22Rv1 (cell line): ENCODE measurements around the gene FBXO17.

Experiments
- H3K27ac ChIP-seq: fragments of 450-650 bp; 2 replicates; pipeline ENCODE4 v1.5.1; 2017
- ZFX ChIP-seq: fragments of 450-650 bp; IDR thresholded peaks from 2 replicates; pipeline ENCODE4 v1.6.1; 2017; ENCODE audit warnings: antibody characterized with exemption, borderline replicate concordance
- TF ChIP-seq, protein P1 (sequence below): fragments of 450-650 bp; IDR thresholded peaks from 2 replicates; pipeline ENCODE4 v1.5.1; 2017; ENCODE audit warnings: mild to moderate bottlenecking

Gene FBXO17

GRCh38 chr19:38917516-38917915, 58.0 kb downstream of the FBXO17 start:
- TF ChIP-seq ZFX = no peak
- TF ChIP-seq, protein P1, sequence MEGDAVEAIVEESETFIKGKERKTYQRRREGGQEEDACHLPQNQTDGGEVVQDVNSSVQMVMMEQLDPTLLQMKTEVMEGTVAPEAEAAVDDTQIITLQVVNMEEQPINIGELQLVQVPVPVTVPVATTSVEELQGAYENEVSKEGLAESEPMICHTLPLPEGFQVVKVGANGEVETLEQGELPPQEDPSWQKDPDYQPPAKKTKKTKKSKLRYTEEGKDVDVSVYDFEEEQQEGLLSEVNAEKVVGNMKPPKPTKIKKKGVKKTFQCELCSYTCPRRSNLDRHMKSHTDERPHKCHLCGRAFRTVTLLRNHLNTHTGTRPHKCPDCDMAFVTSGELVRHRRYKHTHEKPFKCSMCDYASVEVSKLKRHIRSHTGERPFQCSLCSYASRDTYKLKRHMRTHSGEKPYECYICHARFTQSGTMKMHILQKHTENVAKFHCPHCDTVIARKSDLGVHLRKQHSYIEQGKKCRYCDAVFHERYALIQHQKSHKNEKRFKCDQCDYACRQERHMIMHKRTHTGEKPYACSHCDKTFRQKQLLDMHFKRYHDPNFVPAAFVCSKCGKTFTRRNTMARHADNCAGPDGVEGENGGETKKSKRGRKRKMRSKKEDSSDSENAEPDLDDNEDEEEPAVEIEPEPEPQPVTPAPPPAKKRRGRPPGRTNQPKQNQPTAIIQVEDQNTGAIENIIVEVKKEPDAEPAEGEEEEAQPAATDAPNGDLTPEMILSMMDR = no peak
- H3K27ac ChIP-seq = no peak overlapping the region

GRCh38 chr19:38915329-38916321, 59.9 kb downstream of the FBXO17 start:
- H3K27ac ChIP-seq = no peak overlapping the region
- no peak for TF ChIP-seq ZFX
- TF ChIP-seq, protein P1 = no peak

GRCh38 chr19:38913958-38914357, 61.6 kb downstream of the FBXO17 start:
- no peak overlapping the region for H3K27ac ChIP-seq
- TF ChIP-seq, protein P1 = no peak
- TF ChIP-seq ZFX = no peak

DNA sequence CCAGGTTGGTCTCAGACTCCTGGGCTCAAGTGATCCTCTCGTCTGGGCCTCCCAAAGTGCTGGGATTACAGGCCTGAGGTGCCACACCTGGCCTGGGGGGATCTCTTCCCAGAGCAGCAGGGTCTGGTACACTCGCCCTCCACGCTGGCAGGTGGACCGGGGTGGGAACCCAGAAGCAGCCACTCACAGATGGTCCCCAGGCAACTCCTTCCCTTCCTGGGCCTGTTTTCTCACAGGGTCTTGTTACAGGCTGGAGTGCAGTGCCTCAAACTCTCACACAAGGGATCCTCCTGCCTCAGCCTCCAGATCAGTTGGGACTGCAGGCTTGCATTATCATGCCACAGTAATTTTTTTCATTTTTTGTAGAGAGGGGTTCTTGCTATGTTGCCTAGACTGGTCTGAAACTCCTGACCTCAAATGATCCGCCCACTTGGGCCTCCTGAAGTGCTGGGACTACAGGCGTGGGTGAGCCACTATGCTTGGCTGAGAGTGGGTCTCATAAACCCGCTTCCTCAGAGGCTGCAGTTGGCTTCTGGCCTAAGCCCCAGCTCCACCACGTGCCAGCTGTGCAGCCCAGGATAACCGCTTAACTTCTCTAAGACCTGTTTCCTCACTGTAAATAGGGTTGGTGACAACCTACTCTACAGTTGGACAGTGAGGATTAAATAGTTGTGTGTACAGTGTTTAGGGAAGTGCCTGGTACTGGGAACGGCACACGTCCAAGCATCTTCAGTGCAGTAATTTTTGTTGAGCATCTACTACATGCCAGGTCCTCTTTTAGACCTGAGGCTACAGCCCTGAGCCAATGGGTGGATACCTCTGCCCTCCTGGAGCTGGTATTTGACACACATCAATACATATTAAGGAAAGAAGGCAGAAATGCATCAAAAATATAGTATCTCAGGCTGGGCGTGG, 62.7 kb downstream of the FBXO17 start:
- TF ChIP-seq, protein P1 = no peak
- TF ChIP-seq ZFX = no peak
- H3K27ac ChIP-seq = no peak overlapping the region

GRCh38 chr19:38911388-38912001, 64.0 kb downstream of the FBXO17 start:
- H3K27ac ChIP-seq = no peak overlapping the region
- no peak for TF ChIP-seq ZFX
- TF ChIP-seq, protein P1 = no peak

- TF ChIP-seq ZFX = no peak
- TF ChIP-seq, protein P1 = no peak
- no peak overlapping the region for H3K27ac ChIP-seq
Measured at GRCh38 chr19:38910488-38910887, 65.1 kb downstream of the FBXO17 start.
